Stimulated activated CD8-positive, alpha-beta memory T cell treated with anti-CD3 and anti-CD28 coated beads, Interleukin-7, amount 100 ng/mL, for 1 hour (primary cell): ENCODE measurements around the gene GAS2L2.
"Not testable (repeated sequence)": the region's sequence is repeated elsewhere in the genome, so short reads cannot be mapped to it uniquely, and the experiment has no call there.

Experiments
- DNase-seq, 2 donors: peaks; one replicate each; pipeline ENCODE4 v3.0.0-alpha.2; 2020; ENCODE audit warnings: low read depth in 2 of 2

The GAS2L2 gene

DNA sequence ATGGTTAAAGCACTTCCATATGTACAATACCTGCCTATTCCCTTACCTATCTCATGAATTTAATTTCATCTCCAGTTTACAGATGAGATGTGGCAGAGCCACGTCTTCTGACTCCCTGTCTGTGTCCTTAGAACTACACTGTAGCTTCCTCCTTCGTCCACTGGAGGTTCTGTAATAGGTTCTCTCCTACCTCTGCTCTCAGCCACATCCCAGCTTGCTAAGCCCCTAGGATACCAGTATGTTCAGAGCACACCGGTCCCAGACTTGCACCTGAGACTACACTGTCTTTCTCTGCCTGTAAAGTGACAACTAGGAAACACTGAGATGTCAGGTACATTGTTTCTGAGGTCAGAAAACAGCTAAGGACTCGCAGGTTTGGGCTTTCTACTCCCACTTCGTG is 25.4 kb downstream of the GAS2L2 start:
- DNase-seq: no peak

DNA sequence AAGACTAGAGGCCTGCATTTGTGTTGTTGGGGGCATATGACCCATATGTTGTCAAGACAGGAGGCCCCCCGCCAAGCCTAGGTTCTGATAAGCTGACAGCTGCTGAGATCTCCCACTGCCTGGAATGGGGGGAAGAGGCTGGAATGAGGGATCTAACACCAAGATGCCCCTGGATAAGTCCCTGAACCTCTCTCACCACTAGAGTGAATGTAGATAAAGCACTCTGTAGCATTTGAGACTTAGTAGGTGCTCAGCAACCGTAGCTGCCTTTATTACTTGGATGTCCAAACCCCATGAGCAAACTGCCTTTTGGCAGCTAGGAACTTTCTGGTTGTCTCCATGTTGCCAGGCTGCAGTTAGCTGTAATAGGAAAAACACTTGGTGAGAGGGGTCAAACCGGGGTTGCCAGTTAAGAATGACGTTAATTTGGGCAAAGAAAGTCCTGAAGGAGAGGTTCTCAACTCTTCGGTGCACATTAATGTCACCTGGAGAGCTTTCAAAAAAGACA is 26.0 kb downstream of the GAS2L2 start:
- no peak for DNase-seq

DNA sequence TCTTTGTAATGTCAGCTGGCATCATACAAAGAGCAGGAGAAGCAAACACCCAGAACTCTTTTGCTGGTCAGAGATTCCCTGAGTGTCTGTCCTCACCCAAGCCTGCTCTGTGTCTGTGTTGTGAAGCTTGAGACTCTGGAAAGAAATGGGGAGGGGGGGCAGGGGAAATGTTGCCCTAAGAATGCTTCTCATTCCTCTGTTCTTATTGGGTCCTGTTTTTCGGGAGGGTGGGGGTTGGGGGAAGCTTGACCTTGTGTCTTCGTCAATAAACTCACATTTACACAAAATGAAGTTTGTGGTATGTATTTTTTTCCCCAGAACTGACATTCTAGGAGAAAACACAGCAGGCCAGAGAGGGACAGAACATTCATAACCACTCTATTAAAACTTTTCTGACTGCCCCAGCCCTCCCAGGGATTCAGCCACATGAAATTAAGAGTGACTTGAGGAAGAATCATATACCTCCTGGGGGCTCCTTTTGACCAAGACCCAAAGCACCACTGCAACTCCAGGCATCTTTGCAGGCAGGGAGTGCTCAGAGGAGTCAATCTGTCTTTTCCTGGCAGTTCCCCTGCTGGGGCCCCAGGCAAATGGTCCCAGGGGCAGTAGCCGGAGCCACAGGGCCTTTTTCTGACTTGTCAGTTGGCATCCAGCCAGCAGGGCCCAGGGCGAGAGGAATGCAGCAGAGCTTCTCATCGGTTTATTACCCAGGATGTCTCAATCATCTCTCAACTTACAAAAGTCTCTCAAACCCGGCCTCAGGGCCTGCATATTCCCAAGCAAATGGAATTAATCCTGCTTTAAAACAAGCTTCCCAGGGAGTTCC is 26.7 kb downstream of the GAS2L2 start:
- DNase-seq: no peak

DNA sequence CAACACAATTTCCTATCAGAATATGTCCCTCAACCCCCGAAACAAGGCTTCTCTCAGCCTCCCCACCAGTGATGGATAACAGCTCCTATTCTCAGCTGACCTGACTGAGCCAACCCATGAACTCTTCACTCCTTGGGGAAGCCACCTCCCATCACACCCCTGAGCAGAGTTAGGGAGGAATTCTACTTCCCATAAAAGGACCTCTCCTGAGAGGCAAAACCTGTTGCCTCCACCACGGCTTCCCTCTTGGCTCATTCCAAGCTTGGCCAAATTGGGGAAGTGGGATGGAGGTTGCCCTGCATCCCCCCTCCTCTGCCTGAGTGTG is 27.3 kb downstream of the GAS2L2 start:
- DNase-seq: no peak

DNA sequence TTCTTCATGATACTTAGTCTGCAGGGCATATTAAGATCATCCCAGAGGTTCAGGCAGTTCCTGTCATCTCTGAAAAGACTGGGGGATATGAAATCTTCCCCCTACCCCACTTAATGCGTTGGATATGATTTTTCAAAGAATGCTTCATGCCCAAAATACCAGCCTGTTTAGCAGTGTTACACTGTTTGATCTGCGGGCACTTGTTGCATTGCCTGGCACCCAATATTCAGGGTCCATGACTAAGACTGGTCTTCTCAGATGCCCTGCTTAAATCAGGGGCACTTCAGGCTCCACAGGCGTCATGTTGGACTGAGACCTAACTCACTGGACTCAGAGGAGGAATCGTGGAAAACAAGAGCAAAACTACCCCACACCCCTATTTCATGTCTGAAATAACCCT is 28.0 kb downstream of the GAS2L2 start:
- DNase-seq: no peak

DNA sequence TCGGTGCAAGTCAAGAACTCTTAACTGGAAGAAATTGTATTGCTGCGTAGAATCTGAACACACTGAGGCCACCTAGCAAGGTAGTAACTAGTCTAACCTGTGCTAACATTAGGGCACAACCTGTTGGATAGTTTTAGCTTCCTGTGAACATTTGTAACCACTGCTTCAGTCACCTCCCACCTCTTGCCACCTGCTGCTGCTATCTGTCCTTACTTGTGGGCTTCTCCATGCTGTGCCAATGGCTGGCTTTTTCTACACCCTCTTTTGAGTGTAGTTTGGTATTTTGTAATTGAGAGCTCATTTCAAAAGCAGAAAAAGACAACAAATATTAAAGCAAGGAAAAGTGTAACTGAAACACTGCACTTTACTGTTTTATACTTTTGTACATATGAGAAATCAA is 29.3 kb downstream of the GAS2L2 start:
- DNase-seq: no peak

DNA sequence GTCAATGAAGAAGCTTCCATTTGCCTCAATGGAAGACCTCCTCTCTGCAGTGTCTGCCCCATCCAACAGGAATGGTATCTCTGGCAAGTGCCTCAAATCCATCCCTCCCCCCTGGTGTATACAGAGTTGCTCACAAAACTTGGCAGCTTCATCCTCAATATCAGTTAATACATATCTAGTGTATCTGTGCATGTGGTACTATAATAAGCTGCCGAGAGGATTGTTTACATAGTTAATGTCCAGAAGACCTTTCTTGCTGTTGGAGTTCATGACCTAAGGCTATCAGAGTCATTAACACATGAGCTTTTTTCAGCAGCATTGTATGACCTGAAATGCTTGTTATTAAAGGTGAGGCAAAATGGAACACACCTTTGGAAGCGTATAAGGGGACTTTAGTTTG is 35.6 kb downstream of the GAS2L2 start:
- no peak for DNase-seq

DNA sequence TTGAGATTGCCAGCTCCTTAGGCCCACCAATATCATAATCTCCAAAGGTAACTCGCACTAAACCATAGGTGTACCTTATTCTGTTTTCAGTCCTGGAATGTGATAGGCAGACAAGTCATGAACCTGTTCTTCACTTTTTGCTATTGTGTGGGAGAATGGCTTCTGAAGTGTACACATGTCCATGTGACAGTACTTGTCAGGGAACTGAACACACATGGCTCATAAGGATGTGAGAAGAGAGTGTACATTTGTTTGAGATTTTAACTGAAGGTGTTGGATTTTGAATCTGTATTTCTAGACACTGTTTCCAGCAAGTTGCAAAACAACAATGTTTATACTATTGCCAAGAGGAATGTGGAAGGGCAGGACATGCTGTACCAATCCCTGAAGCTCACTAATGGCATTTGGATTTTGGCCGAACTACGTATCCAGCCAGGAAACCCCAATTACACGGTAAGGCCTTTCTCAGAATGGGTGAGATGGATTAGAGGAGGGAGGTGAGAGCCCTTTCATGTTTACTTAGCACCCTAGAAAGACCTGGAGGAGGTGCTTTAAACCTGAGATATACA is 36.1 kb downstream of the GAS2L2 start:
- no peak for DNase-seq

DNA sequence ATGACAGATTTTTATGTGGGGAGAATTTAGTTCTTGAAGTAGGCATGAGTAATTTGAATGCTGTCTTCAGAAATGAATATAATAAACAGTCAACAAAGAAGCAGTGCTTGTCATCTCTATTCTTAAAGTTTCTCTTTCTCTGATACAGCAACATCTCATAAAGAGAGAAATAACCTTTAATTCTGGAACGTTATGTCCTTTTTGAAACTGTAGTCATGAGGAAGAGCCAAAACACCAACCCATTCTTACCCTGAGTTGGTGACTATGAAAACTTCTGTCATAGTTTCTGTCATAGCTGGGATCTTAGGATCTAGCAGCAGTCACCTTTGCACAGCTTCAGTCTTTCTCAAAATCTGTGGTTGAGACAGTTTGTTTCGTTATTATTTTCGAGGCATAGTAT is 36.9 kb downstream of the GAS2L2 start:
- no peak for DNase-seq

DNA sequence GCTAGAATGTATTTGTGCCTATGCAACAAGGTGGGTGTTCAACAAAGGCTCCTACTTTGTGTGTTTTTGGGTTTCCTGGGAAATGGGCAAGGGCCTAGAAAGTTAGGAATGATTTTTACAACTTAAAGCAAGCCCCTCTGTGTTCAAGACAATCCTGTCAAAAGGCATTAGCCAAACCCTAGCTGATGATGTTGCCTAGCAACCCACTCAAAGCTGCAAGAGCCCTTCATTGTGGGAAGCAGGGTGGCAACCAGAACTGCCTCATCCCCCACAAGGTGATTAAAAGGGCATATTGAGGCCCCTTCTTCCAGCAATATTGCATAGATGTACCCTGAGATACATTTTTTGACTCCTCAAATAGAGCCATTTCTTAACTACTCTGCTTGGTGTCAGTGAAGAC is 37.6 kb downstream of the GAS2L2 start:
- no peak for DNase-seq

DNA sequence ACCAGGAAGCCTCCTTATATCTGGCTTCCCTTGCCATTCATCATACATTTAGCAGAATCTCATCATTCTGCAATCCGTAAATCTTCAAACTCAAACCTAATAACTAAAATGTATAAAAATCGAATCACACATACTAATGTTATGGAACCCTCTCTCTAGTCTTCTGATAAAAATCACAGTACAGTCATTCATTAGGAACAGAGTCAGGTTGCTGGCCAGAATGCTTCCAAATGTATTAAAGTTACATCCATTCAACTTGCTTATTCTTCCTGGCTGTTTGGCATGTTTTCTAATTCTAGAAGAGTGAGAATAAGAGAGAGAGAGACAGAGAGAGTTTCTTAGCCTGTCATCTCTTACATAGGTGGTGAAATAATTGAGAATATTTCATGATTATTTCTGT is 38.1 kb downstream of the GAS2L2 start:
- no peak for DNase-seq

DNA sequence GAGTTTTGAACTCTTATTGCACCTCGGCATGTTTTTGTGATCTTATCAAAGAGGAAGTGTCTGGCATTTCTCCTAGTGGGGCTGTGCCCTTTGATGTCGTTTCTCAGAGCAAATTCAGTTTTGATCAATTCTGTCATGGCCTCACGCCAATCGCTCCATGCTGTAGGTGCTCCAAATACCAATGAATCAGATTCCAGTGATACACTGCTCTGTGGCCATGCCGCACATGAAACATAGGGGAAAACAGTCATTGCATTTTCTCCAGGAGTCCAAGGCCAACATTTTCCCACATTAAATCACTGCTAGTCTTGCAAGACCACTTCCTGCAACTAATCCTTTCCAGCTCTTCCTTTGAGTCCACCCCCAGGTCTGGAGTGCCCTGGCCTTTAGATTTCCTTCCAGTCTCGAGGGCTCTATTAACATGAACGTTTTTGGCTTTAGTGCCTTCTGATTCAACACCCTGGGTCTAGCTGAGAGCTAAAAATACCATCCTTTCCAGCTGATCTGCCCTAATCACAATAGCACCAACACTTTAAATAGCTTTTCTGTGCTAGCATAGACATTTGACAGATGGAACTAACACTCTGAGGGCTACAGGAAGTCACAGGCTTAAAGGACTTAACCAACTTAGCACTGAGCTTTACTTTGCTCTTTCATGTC is 39.8 kb downstream of the GAS2L2 start:
- no peak for DNase-seq

DNA sequence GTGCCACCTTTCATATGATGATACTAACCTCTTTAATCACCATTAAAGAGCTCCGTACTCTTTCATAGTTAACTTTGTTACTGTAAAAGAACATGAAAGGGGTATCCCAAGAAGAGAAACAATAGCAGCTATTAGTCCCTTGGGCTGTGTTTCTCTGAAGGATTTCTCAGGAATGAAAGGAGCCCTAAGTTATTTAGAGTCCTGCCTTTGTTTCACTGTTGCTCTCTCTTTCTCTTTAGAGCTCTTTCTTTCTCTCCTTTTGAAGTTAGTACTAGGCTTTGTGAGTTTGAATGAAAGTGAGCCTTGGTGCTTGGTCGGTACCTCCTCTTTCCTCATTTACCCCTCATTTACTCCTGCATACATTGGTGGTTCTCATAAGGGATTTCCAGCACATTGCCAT is 42.1 kb downstream of the GAS2L2 start:
- DNase-seq: no peak

DNA sequence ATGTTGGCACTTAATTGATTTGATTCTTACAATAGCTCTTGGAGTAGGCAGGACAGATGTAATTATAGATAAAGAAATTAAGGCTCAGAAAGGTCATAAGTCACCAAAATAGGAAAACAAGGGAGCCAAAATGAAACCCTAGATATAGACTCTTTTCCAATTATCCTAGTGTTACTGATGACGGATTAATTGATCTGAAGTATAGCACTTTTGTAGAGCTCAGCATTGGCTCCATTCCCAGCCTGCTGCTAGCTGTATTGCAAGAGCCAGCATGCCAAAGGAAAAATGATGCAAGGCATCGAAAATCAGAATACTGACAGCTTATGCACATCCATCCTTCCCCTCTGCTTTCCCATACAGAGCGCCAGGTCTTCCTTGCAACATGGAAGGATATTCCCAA is 43.2 kb downstream of the GAS2L2 start:
- DNase-seq: no peak

DNA sequence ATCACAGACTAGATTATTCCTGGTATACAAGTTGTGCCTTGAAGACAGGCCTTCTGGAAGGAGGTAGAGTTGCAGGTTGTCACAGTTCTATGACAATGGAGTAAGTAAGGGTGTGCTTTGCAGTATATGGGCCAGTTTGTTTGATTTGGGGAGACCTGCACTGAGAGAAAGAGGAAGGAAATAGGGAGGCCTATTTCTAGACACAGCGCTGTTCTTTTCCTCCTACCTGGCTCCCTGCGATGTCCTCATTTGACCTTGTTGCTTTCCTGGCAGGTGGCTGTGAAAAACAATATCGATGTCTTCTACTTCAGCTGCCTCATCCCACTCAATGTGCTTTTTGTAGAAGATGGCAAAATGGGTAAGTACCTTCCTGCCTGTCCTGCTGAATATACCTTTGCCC is 44.1 kb downstream of the GAS2L2 start:
- DNase-seq: no peak

DNA sequence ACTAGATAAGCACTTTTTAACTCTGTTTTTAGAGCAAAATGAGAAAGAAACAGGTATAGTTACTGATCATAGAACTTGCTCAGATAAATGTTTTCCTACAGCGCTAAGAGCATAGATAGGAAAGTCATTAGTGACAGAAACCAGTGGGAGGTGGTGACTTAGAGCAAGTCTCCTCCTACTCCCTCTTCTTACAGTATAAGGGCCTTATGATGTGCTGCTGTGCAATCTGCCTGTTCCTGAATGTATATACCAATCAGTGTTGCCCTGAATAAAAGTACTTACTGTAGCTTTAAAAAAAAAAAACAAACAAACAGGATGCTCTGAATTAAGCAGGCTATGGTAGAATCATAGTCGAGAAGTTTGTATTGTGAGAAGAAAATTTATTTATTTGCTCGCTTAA is 44.9 kb downstream of the GAS2L2 start:
- DNase-seq: no peak

DNA sequence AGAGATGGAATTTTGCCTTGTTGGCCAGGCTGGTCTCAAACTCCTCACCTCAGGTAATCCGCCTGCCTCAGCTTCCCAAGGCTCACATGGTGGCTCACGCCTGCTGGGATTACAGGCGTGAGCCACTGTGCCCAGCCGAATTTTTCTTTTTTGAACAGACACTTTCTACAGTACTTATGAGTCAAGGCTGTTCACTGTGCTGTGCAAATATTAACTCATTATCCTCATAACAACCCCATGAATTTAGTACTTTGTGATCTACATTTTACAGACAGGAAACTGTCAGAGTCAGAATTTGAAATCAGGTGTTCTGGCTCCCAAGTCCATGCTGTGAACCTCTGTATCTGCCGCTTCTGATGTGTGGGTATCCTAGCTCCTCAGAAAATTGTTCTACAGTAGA is 47.3 kb downstream of the GAS2L2 start:
- no peak for DNase-seq

DNA sequence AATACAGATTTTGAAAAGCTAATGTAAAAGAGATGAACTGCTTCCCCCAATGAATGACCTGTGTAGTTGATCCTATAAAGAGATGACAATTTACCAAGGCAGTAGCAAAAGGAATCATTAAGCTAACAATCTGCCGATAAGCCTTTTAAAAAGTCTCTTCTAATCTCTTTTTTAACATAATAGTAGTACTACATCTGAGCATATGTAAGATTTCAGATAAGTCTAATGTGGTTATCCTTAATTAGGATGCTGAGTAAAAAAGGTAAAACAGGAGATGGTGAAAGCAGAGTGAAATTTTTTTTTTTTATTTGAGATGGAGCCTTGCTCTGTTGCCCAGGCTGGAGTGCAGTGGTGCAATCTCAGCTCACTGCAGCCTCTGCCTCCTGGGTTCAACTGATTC is 47.8 kb downstream of the GAS2L2 start:
- DNase-seq: no peak

DNA sequence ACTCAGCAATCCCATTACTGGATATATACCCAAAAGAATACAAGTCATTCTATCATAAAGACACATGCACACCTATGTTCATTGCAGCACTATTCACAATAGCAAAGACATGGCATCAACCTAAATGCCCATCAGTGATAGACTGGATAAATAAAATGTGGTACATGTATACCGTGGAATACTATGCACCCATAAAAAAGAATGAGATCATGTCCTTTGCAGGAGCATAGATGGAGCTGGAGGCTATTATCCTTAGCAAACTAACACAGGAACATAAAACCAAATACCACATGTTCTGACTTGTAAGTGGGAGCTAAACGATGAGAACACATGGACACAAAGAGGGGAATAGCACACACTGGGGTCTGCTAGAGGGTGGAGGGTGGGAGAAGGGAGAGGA is 49.7 kb downstream of the GAS2L2 start:
- DNase-seq: not testable (repeated sequence)

DNA sequence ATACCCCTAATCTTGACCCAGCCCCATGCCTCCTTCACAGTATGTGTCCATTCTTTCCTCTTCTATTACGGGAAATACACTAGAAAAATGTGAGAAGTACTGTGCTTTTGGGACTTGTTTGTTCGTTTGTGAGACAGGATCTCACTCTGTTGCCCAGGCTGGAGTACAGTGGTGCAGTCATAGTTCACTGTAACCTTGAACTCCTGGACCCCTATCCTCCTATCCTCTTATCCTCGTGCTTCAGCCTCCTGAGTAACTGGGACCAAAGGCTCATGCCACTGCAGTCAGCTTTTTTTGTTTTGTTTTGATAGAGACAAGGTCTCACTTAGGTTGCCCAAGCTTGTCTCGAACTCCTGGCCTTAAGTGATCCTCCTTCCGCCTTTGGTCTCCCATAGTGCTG is 51.5 kb downstream of the GAS2L2 start:
- DNase-seq: no peak

DNA sequence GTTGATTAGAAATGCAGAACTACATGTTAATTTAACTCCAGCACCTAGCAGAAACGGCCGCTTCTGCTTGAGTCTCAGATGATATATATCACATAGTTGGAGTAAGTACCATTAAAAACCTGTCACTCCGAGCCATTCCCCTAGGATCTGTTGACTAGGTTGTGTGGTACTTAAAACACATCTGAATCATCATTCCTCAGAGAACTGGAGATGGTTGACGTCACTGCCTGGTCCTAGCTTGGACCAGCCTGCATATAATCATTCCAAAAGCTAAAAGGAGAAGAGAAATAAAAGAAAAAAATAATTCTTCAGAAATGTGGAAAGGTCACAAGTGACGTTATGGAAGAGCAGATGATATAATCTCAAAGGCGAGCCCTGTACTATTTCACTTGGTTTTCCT is 52.9 kb downstream of the GAS2L2 start:
- no peak for DNase-seq

DNA sequence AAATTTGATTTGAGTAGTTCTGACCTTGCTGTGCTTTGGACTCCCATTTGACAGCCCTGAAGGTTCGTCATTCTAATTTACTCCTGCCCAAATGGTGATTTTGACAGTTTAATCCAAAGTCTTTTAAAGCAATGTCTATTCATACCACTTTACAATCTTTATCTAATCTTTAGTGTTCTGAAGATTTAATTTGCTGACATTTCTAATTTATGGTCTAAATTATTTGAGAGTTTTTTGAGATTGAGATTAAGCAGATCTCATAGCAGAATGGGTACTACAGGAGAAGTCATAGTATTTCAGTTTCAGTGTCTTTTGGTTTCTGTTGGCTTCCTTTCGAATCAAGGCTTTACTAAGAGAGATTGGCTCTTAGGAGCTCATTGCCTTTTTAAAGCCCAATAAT is 54.2 kb downstream of the GAS2L2 start:
- DNase-seq: no peak

DNA sequence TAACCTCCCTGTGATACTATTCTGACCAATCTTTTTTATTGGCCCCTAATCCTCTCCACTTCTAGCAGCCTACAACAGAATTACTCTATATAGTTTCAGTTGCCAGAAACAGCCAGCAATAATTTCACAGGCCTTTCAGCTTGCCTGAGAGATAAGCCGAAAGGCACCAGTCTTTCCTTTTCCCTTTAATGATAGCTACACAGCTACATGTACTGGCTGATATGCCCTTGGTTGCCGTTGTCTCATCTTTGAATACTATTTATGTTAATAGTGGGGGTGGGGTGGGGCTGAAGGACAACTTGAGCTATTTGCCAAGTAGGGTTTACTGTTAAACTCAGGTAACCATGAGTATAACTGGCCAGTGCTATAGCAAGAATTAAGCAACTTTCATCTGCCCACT is 57.4 kb downstream of the GAS2L2 start:
- no peak for DNase-seq
